ENCODE results near the gene DISP3. TPM values are rescaled to one million over a fixed set of nuclear protein-coding genes. Genes with fewer than 3 reads are reported as not detected.
A peak's percentile ranks its signal among the peaks of the same experiment; 100 is the strongest.

DISP3 gene
- total and polyA plus RNA-seq, 8 donors = 0.13 to 6.7 (median 0.74) TPM

DNA sequence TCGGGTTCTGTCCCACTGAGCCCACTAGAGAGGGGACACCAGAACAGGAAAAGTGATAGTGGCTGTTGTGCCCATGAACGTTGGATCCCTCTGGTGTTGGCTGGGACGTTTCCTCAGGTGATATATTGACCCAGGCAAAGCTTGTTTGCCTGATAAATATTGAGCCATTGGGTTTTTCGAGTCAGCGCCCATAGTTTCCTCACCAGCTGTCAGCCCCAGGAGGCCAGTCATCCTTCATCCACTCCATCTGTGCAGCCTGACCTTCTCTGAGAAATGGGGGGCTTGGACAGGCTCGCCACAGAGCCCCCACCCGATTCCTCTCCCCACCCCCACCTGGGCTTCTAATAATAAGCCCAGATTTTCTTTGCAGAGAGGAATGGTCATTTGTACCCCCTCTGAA lies 13.3 kb downstream of the DISP3 start:
- Histone ChIP-seq H3K27me3 (no peaks in the 10 kb centered on the region), H3K4me1 (no peaks in the 10 kb centered on the region), H3K4me3 (no peak overlapping the region), H3K27ac (no peak overlapping the region), H3K36me3 (no peaks in the 10 kb centered on the region), H3K9me3 (no peaks in the 10 kb centered on the region)
- no peak for FAIRE-seq
- no peak for DNase-seq
- WGBS, 2 donors = 17 to 24% methylated on average over 7 of the region's 7 CpGs
- ATAC-seq = peak in 1 of 4 donors; percentile 25
- intact Hi-C loops (cut with DNase I) = no loop called here
- no peak for TF ChIP-seq CTCF (IDR thresholded peaks at IDR 0.05)

GRCh38 chr1:11493972-11494655 lies 15.2 kb downstream of the DISP3 start:
- Histone ChIP-seq H3K9me3 (no peaks in the 10 kb centered on the region), H3K27ac (no peak overlapping the region), H3K4me1 (no peaks in the 10 kb centered on the region), H3K36me3 (no peaks in the 10 kb centered on the region), H3K4me3 (no peak overlapping the region), H3K27me3 (no peaks in the 10 kb centered on the region)
- TF ChIP-seq CTCF (IDR thresholded peaks at IDR 0.05) = no peak
- intact Hi-C loops (cut with DNase I) = no loop called here
- FAIRE-seq (no peak), DNase-seq (no peak), ATAC-seq (no peak)
- 60 to 70% methylated on average over 9 of the region's 9 CpGs for WGBS, 2 donors

GRCh38 chr1:11494771-11495170 lies 15.8 kb downstream of the DISP3 start:
- DNase-seq (no peak), ATAC-seq (no peak), FAIRE-seq (no peak)
- Histone ChIP-seq H3K36me3 (no peaks in the 10 kb centered on the region), H3K27me3 (no peaks in the 10 kb centered on the region), H3K4me1 (no peaks in the 10 kb centered on the region), H3K4me3 (no peak overlapping the region), H3K27ac (no peak overlapping the region), H3K9me3 (no peaks in the 10 kb centered on the region)
- 68 to 82% methylated on average over 3 of the region's 3 CpGs for WGBS, 2 donors
- intact Hi-C loops (cut with DNase I) = no loop called here
- no peak for TF ChIP-seq CTCF (IDR thresholded peaks at IDR 0.05)

- ATAC-seq (no peak), FAIRE-seq (no peak), DNase-seq (no peak)
- H3K36me3 ChIP-seq = no peaks in the 10 kb centered on the region
- WGBS, 2 donors = 49 to 53% methylated on average over 3 of the region's 3 CpGs
- intact Hi-C loops (cut with DNase I) = no loop called here
- H3K27me3 ChIP-seq = no peaks in the 10 kb centered on the region
- TF ChIP-seq CTCF (IDR thresholded peaks at IDR 0.05) = no peak
- H3K27ac ChIP-seq = no peak overlapping the region
- no peak overlapping the region for H3K4me3 ChIP-seq
- no peaks in the 10 kb centered on the region for H3K9me3 ChIP-seq
- no peaks in the 10 kb centered on the region for H3K4me1 ChIP-seq
Observed at GRCh38 chr1:11495579-11495978, 16.6 kb downstream of the DISP3 start.

DNA sequence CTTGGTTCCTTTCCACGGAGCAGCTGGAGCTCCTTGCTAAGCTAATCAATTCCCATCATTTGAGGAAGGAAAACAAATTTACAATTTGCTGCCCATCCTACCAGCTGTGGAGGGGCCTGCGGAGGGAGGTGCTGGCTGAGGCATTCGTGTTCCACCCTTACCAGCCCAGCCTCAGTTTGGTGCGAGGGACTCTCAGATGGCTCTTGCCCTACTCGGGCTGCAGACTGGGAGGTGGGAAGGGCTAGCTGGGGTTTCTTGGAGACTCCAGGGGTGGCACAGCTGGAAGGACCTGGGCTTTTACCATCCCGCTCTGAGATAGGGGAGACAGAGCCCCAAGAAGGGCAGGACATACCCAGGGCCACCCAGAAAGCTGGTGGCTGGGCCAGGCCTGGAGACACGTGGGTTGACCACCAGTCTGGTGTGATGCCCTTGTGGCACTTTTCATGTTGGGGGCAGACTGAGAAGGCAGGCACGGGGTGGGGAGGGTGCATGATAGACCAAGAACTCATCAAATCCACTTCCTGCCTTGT lies 17.7 kb downstream of the DISP3 start:
- no peak for DNase-seq
- intact Hi-C loops (cut with DNase I) = no loop called here
- 60 to 63% methylated on average over 8 of the region's 8 CpGs for WGBS, 2 donors
- TF ChIP-seq CTCF (IDR thresholded peaks at IDR 0.05) = no peak
- peaks cover 0 to 8% (median 0%) of the 10 kb centered on the region in 4 donors for H3K27me3 ChIP-seq
- H3K4me3 ChIP-seq = no peak overlapping the region
- no peaks in the 10 kb centered on the region for H3K36me3 ChIP-seq
- ATAC-seq = no peak
- H3K9me3 ChIP-seq = no peaks in the 10 kb centered on the region
- FAIRE-seq = no peak
- no peak overlapping the region for H3K27ac ChIP-seq
- H3K4me1 ChIP-seq = no peaks in the 10 kb centered on the region

Data from pancreas (tissue), 10 donors.